Measurements from ENCODE around the gene EXOC3.

GRCh38 chr5:448061-448765 lies 5.2 kb downstream of the EXOC3 start:
- TF ChIP-seq RAD21 (conservative IDR thresholded peaks at IDR 0.05) (no peak), CTCF (IDR thresholded peaks at IDR 0.05; ENCODE audit: poor library complexity, severe bottlenecking) (no peak), REST (IDR thresholded peaks at IDR 0.05; ENCODE audit: borderline replicate concordance) (no peak), TAF1 (IDR thresholded peaks at IDR 0.05; ENCODE audit: low read depth) (no peak)

Measured in neural cell (in vitro differentiated cells).